Fibroblast of mammary gland (primary cell): ENCODE measurements around the gene ARL14EP.
A peak's percentile ranks its signal among the peaks of the same experiment; 100 is the strongest.

ENCODE experiments used
- DNase-seq: peaks from one replicate; pipeline ENCODE4 v3.0.0-alpha.2; 2010; ENCODE audit warnings: low read depth
- H3K4me3 ChIP-seq: 2 replicates; pipeline ENCODE4 v1.5.1; 2011; ENCODE audit warnings: low read depth, mild to moderate bottlenecking, low read length, moderate library complexity; ENCODE audit not compliant: control insufficient read depth
- CTCF ChIP-seq: conservative IDR thresholded peaks from 2 replicates; pipeline ENCODE4 v1.5.1; 2011; ENCODE audit warnings: low read depth, low read length, inconsistent platforms; ENCODE audit not compliant: control insufficient read depth, insufficient read depth

The ARL14EP gene

GRCh38 chr11:30344085-30344484, 21.2 kb downstream of the ARL14EP start:
- no peak for DNase-seq

DNA sequence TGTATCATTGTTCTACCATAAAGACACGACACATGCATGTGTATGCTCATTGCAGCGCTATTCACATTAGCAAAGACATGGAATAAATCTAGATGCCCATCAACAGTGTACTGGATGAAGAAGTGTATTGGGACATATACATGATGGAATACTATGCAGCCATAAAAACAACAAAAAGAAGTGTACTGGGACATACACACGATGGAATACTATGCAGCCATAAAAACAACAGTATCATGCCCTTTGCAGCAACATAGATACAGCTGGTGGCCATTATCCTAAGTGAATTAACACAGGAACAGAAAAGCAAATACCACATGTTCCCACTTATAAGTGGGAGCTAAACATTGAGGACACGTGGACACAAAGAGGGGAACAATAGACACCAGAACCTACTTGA, 22.7 kb downstream of the ARL14EP start:
- TF ChIP-seq CTCF: no peak
- DNase-seq: no peak
- H3K4me3 ChIP-seq: no peak overlapping the region

More at GRCh38 chr11:30344085-30344484, 21.2 kb downstream of the ARL14EP start:
- H3K4me3 ChIP-seq: no peak overlapping the region
- TF ChIP-seq CTCF: no peak

GRCh38 chr11:30346068-30346688, 23.3 kb downstream of the ARL14EP start:
- peak; percentile 58 for TF ChIP-seq CTCF
- DNase-seq: peak; percentile 61
- H3K4me3 ChIP-seq: no peak overlapping the region

DNA sequence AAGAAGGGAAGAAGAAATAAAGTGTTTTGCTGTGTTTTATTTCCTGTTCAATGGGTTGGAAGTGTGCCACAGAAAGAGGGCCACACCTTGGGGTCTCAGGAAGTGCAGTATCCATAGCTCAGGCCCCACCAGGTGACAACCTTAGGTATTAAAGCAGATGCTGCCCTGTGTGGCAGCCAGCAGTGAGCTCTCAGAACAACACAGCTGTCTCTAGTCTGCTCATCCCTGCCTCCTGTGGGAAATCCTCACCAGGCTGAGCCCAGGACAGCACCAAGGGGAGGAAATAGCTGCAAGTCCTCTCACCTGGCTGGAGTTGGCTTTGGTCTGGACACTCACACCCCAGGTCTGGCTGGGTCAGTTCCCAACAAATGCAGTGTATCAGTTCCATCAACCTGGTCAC, 25.1 kb downstream of the ARL14EP start:
- no peak for TF ChIP-seq CTCF
- no peak for DNase-seq
- no peak overlapping the region for H3K4me3 ChIP-seq

GRCh38 chr11:30349885-30350284, 27.0 kb downstream of the ARL14EP start:
- no peak for TF ChIP-seq CTCF
- no peak overlapping the region for H3K4me3 ChIP-seq
- DNase-seq: no peak

DNA sequence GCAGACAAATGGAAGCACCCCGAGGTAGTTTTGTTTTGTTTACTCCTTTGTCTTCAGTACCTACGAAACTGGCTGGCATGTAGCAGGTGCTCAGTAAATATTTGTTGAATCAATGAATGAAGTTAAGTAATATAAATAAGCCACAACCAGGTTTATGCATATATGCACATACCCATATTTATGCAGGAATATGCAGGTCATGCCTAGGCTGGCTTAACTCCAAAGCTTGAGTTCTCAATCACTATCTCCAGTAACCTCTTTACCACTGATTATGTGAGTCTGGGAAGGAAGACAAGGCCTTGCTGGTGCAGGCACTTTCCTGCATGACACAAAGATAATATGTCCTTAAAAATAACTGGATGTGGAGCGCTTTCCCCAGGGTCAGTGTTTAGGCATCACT, 27.5 kb downstream of the ARL14EP start:
- no peak for TF ChIP-seq CTCF
- H3K4me3 ChIP-seq: no peak overlapping the region
- no peak for DNase-seq

DNA sequence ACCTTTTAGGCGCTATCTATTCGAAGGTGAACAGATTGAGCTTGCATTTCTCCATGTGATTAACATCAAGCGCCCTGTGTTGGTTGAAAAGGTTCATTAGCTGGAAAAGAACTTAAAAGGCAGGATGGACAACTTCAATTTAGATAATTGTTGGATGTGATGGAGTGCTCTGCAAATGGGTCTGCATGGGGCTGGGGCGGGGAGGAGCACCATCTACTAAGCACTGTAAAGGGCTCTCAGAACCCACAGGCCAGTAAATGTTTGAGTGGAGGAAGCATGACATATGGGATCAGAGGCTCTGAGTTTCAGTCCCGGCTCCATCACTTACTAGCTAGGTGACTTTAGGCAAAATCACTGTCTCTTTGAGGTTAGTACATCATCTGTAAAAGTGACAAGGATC, 28.2 kb downstream of the ARL14EP start:
- TF ChIP-seq CTCF: no peak
- H3K4me3 ChIP-seq: no peak overlapping the region
- no peak for DNase-seq
